Measurements from ENCODE around the gene NELFE. TPM values are rescaled to one million over a fixed set of nuclear protein-coding genes. Genes with fewer than 3 reads are reported as not detected.
A peak's percentile ranks its signal among the peaks of the same experiment; 100 is the strongest.

Gene NELFE
- total RNA-seq, 4 donors from 2014 or later, result 79.3 to 81.7 (median 81.1) TPM

DNA sequence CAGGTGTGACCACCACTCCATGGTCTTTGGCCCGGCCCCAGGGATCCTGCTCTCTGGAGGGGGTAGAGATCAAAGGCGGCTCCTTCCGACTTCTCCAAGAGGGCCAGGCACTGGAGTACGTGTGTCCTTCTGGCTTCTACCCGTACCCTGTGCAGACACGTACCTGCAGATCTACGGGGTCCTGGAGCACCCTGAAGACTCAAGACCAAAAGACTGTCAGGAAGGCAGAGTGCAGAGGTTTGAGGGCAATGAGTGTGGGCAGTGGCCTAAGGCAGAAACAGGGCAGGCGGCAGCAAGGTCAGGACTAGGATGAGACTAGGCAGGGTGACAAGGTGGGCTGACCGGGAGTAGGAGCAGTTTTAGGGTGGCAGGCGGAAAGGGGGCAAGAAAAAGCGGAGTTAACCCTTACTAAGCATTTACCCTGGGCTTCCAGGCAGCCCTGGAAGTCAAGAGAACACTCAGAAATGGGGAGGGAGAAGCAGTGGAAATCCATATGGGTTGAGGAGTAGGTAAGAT lies 12.3 kb downstream of the NELFE start:
- peaks cover 0 to 13% (median 6%) of the 10 kb centered on the region in 4 donors for H3K36me3 ChIP-seq
- H3K9me3 ChIP-seq, result no peaks in the 10 kb centered on the region
- H3K4me1 ChIP-seq, result peaks cover 0 to 28% (median 27%) of the 10 kb centered on the region in 4 donors
- WGBS, result 88% methylated on average over 7 of the region's 11 CpGs
- H3K27me3 ChIP-seq, result no peaks in the 10 kb centered on the region
- TF ChIP-seq POLR2A (IDR thresholded peaks at IDR 0.05; ENCODE audit: low read depth), result no peak
- no peak for TF ChIP-seq EP300 (IDR thresholded peaks at IDR 0.05)
- TF ChIP-seq, protein P1, sequence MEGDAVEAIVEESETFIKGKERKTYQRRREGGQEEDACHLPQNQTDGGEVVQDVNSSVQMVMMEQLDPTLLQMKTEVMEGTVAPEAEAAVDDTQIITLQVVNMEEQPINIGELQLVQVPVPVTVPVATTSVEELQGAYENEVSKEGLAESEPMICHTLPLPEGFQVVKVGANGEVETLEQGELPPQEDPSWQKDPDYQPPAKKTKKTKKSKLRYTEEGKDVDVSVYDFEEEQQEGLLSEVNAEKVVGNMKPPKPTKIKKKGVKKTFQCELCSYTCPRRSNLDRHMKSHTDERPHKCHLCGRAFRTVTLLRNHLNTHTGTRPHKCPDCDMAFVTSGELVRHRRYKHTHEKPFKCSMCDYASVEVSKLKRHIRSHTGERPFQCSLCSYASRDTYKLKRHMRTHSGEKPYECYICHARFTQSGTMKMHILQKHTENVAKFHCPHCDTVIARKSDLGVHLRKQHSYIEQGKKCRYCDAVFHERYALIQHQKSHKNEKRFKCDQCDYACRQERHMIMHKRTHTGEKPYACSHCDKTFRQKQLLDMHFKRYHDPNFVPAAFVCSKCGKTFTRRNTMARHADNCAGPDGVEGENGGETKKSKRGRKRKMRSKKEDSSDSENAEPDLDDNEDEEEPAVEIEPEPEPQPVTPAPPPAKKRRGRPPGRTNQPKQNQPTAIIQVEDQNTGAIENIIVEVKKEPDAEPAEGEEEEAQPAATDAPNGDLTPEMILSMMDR (IDR thresholded peaks at IDR 0.05), result no peak
- no peak for TF ChIP-seq POLR2AphosphoS5 (IDR thresholded peaks at IDR 0.05)
- H3K4me3 ChIP-seq, result peak overlapping the region; percentile 23 to 40 (median 30)
- peak overlapping the region; percentile 74 to 86 (median 82) for H3K27ac ChIP-seq (replicated peaks in 1 of 4)
- intact Hi-C loops (cut with DNase I), result no loop called here
- no peak for DNase-seq (ENCODE audit: extremely low spot score)

DNA sequence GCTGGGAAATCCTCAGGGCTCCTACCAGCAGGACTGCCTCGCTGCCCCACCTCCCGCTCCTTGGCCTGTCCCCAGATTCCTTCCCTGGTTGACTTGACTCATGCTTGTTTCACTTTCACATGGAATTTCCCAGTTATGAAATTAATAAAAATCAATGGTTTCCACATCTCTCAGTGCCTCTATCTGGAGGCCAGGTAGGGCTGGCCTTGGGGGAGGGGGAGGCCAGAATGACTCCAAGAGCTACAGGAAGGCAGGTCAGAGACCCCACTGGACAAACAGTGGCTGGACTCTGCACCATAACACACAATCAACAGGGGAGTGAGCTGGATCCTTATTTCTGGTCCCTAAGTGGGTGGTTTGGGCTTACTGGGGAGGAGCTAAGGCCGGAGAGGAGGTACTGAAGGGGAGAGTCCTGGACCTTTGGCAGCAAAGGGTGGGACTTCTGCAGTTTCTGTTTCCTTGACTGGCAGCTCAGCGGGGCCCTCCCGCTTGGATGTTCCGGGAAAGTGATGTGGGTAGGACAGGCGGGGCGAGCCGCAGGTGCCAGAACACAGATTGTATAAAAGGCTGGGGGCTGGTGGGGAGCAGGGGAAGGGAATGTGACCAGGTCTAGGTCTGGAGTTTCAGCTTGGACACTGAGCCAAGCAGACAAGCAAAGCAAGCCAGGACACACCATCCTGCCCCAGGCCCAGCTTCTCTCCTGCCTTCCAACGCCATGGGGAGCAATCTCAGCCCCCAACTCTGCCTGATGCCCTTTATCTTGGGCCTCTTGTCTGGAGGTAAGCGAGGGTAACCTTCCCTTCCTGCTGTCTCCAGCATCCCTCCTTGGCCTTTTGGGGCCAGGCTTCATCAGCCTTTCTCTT lies 13.0 kb downstream of the NELFE start, which contains the start of gene CFB:
Gene CFB (plus strand): TSS at position 589 of the 863 bp plus-strand sequence. CDS start 127 bp downstream, at position 716.
- TF ChIP-seq POLR2A (IDR thresholded peaks at IDR 0.05; ENCODE audit: low read depth), result no peak
- TF ChIP-seq, protein P1 (IDR thresholded peaks at IDR 0.05), result no peak
- TF ChIP-seq EP300 (IDR thresholded peaks at IDR 0.05), result no peak
- TF ChIP-seq POLR2AphosphoS5 (IDR thresholded peaks at IDR 0.05), result peak; percentile 28 to 52
- Histone ChIP-seq H3K4me3 (peak within 1 kb of the TSS; percentile 23 to 40 (median 30)), H3K36me3 (peaks cover 0 to 6% (median under 1%) of the 10 kb centered on the region in 4 donors), H3K27me3 (no peaks in the 10 kb centered on the region), H3K9me3 (no peaks in the 10 kb centered on the region), H3K4me1 (peaks cover 0 to 31% (median 28%) of the 10 kb centered on the region in 4 donors), H3K27ac (replicated peaks in 1 of 4) (peak within 1 kb of the TSS; percentile 74 to 86 (median 82))
- peak; percentile 94 for DNase-seq (ENCODE audit: extremely low spot score)
- WGBS, result 17% methylated on average over 10 of the region's 11 CpGs
- intact Hi-C loops (cut with DNase I), result no loop called here

DNA sequence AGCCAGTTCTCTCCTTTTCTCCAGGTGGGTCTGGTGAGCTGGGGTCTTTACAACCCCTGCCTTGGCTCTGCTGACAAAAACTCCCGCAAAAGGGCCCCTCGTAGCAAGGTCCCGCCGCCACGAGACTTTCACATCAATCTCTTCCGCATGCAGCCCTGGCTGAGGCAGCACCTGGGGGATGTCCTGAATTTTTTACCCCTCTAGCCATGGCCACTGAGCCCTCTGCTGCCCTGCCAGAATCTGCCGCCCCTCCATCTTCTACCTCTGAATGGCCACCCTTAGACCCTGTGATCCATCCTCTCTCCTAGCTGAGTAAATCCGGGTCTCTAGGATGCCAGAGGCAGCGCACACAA lies 13.6 kb downstream of the NELFE start:
- no peak for DNase-seq (ENCODE audit: extremely low spot score)
- no peaks in the 10 kb centered on the region for H3K9me3 ChIP-seq
- peak overlapping the region; percentile 74 to 86 (median 82) for H3K27ac ChIP-seq (replicated peaks in 1 of 4)
- H3K4me3 ChIP-seq, result peak overlapping the region; percentile 23 to 40 (median 30)
- WGBS, result 65% methylated on average over 8 of the region's 9 CpGs
- peaks cover 0 to under 1% (median 0%) of the 10 kb centered on the region in 4 donors for H3K36me3 ChIP-seq
- intact Hi-C loops (cut with DNase I), result no loop called here
- TF ChIP-seq POLR2A (IDR thresholded peaks at IDR 0.05; ENCODE audit: low read depth) (no peak), EP300 (IDR thresholded peaks at IDR 0.05) (no peak), POLR2AphosphoS5 (IDR thresholded peaks at IDR 0.05) (no peak)
- TF ChIP-seq, protein P1 (IDR thresholded peaks at IDR 0.05), result no peak
- no peaks in the 10 kb centered on the region for H3K27me3 ChIP-seq
- H3K4me1 ChIP-seq, result peaks cover 0 to 35% (median 31%) of the 10 kb centered on the region in 4 donors

DNA sequence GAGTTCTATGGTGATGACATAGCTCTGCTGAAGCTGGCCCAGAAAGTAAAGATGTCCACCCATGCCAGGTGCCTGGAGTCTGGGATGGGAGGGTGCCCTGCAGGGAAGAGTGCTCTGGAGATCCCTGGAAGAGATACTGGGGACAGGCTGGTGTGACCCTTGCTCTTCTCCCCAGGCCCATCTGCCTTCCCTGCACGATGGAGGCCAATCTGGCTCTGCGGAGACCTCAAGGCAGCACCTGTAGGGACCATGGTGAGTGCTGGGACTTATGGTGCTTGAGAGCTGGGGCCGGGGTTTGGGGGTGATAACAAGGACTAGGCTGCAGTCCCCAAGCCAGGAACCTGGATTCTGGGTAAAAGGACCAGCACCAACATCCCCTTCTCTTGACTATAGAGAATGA lies 15.0 kb downstream of the NELFE start:
- TF ChIP-seq, protein P1 (IDR thresholded peaks at IDR 0.05), result no peak
- no peak for TF ChIP-seq POLR2A (IDR thresholded peaks at IDR 0.05; ENCODE audit: low read depth)
- TF ChIP-seq EP300 (IDR thresholded peaks at IDR 0.05), result no peak
- no peak for TF ChIP-seq POLR2AphosphoS5 (IDR thresholded peaks at IDR 0.05)
- WGBS, result 81% methylated on average over 3 of the region's 3 CpGs
- Histone ChIP-seq H3K4me1 (peaks cover 0 to 35% (median 31%) of the 10 kb centered on the region in 4 donors), H3K9me3 (no peaks in the 10 kb centered on the region), H3K4me3 (no peak overlapping the region), H3K27me3 (no peaks in the 10 kb centered on the region), H3K27ac (replicated peaks in 1 of 4) (no peak overlapping the region), H3K36me3 (no peaks in the 10 kb centered on the region)
- intact Hi-C loops (cut with DNase I), result no loop called here
- DNase-seq (ENCODE audit: extremely low spot score), result no peak

Measured in esophagus muscularis mucosa (tissue), 4 donors.